Activated naive CD4-positive, alpha-beta T cell (primary cell): ENCODE measurements around the gene TPX2.
"Not testable (repeated sequence)": the region's sequence is repeated elsewhere in the genome, so short reads cannot be mapped to it uniquely, and the experiment has no call there.

Experiments used
- DNase-seq, 4 experiments: peaks; one replicate each; lab custom pipeline; 2025; lab: John Stamatoyannopoulos, UW

Gene TPX2

DNA sequence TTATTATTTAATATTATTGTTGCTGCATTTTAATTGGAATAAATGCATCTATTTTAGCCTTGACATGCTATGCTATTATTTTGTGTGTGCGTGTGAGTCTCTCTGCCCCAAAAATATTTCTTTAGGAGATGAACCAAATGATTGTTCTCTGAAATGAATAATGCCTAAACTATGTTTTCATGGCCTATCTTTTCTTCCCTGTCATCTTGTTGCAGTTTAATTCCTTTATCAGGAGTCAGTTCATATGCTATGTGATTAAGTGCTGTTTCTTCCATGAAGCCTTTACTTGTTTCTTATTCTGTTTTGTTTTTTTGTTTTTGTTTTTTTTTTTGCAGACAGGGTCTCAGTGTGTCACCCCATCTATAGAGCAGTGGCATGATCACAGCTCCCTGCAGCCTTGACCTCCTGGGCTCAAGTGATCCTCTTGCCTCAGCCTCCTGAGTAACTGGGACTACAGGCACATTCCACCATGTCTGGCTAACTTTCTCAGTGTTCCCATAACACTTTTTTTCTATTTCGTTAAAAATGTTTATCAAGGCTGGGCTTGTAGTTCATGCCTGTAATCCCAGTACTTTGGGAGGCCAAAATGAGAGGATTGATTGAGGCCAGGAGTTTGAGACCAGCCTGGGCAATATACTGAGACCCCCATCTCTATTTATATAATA lies 25.7 kb downstream of the TPX2 start:
- no peak for DNase-seq

- no peak for DNase-seq
These were observed 28.7 kb downstream of the TPX2 start for GRCh38 chr20:31767805-31768204.

GRCh38 chr20:31769681-31770080 lies 30.6 kb downstream of the TPX2 start:
- DNase-seq = no peak

GRCh38 chr20:31770243-31770642 lies 31.2 kb downstream of the TPX2 start:
- no peak for DNase-seq

DNA sequence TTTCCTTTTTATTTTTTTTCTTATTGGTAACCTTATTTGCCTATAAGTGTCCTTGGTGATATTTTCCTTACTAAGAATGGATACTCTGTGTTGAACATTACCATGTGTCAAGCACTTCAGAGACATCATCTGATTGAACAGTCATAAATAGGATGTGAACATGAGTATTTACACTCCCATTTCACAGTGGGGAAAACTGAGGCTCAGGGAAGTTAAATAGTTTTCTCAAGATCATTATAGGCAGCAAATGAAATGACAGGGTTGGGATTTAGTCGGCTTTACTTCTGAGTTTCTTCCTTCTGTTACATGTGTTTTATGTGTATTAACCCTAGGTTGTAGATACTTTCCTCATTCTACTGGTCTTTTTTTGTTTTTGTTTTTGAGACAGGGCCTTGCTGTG lies 35.3 kb downstream of the TPX2 start:
- DNase-seq = no peak

DNA sequence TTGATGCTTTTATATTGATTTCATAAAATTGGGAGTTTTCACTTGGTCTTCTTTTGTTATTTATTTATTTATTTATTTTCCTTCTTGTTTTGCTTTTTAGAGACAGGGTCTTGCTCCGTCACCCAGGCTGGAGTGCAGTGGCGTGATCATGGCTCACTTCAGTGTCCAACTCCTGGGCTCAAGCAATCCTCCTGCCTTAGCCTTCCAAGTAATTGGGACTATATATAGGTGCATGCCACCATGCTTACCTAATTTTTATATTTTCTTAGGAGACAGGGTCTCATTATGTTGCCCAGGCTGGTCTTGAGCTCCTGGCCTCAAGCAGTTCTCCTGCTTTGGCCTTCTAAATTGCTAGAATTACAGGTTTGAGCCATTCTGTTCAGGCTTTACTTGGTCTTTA lies 41.7 kb downstream of the TPX2 start:
- no peak for DNase-seq

- DNase-seq = no peak
These were observed 42.9 kb downstream of the TPX2 start for GRCh38 chr20:31781945-31782344.

GRCh38 chr20:31784354-31785044 lies 45.4 kb downstream of the TPX2 start:
- no peak for DNase-seq

DNA sequence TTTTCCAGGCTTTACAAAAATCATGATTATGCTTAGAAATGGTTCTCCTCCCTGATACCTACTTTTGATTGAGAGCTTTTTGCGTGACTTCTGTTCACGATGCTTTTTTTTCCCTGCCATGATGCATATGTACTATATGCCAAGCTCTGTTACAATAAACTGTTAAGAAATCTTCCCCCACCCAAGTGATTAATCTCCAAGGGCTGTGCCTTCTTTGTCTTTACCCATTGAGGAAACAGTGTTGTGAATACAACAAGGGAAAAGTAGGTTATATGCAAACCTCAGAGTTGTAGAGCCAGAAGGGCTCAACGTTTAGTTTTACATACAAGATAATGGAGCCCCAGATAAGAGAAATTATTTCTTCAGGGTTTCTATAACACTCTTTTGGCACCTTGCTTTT lies 46.0 kb downstream of the TPX2 start:
- no peak for DNase-seq

DNA sequence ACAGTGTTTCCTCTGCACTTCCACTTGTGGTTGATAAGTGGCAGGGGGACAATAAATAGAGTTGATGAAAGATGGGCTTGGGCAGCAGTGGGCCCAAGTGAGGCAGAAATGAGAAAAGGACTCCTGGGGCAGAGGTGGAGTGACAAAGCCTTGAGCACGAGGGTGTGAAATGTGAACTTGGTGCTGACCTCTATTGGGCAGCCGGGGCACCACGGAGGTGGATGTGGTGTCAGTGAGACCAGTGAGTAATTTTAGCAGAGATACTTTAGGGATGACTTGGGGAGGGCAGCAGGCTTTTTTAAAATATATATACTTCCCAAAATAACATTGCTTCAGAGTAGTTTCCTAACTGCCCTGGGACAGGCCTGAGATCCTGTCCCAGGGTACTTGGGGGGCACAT lies 49.5 kb downstream of the TPX2 start:
- no peak for DNase-seq

DNA sequence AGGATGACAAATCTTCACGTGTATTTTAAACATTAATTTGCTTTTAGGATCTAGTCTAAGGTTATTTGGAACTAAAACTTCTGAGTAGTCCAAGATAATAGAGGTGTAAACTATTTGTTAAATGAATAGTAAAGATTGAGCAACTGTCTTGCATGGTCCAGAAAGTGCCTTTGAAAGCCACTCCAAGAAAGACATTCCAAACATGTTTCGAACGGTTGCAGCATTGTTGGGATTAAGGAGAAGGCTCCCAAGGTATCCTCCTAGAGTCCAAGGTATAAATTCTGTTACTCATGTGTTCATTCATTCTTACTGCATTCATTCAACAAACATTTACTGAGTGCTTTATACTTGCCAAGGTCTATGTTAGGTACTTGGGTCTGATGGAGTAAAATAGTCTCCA lies 51.3 kb downstream of the TPX2 start:
- no peak for DNase-seq

GRCh38 chr20:31797364-31797763 lies 58.3 kb downstream of the TPX2 start:
- DNase-seq = no peak

DNA sequence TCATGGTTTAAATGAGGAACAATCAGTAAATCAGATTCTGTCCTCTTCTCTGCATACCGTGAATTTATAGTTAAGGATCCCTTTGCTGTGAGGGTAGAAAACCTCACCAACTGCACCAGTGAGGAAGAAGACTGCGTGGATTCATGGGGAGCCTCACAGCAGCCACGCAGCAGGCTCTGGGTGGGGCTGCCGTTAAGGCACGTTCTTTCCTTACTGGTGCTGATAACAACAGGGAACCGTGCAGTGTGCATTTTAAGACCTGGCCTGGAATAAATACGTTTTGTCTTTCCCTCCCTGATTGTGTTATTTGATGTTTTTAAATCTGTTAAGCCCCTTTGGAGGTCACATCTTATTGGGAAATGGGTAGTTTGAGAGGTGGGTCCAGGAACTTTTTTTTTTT lies 62.4 kb downstream of the TPX2 start:
- no peak for DNase-seq

- DNase-seq = no peak
These were observed 64.6 kb downstream of the TPX2 start for GRCh38 chr20:31803552-31804291.

- DNase-seq = no peak
These were observed 67.7 kb downstream of the TPX2 start for GRCh38 chr20:31806564-31807355.

GRCh38 chr20:31808481-31808880 lies 69.4 kb downstream of the TPX2 start:
- no peak for DNase-seq

DNA sequence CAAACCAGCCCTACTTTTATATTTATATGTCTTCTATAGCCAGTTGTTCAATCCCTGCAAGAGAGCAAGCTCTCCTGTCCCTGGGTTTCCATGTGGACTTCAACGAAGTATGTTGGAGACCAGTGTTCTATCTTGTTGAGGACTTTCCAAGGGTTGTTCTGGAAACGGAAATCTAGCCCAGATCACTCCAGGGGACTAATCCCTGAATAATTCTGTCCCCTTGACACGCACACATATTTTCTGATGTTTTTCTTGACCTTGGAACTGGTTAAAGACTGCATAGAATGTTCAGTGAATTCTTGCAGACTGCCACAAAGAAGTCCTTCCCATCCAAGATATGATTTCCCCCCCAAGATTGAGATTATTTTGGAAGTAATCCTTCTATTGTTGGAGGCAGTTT lies 70.6 kb downstream of the TPX2 start:
- no peak for DNase-seq

DNA sequence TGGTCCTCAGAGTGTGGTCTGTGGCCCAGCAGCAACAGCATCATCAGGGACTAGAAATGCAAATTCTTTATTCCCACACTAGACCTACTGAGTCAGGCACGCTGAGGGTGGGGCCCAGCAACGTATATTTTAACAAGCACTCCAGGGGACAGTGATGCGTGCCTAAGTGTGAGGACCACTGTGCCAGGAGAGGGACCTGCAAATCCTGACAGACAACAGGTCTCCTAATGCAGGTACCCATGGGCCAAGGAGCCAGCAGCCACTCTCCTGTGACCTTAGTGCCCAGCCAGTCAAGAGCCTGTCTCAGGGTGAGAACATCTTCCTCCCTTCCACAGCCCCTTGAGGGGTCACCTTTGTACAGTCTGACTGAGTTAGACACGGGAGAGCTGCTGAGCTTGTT lies 72.1 kb downstream of the TPX2 start:
- no peak for DNase-seq

GRCh38 chr20:31811796-31812728 lies 73.0 kb downstream of the TPX2 start:
- no peak for DNase-seq

GRCh38 chr20:31813611-31814010 lies 74.5 kb downstream of the TPX2 start:
- DNase-seq = no peak

DNA sequence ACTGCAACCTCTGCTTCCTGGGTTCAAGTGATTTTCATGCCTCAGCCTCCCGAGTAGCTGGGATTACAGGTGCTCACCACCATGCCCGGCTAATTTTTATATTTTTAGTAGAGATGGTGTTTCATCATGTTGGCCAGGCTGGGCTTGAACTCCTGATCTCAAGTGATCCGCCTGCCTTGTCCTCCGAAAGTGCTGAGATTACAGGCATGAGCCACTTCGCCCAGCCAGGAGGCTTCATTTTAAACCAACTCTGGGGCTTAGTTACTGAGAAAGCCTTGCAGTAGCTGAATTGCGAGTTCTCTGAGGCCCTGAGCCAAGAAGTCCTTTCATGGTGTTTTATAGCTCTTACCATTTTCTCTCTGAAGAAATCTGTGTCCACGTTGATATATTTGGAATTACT lies 75.1 kb downstream of the TPX2 start:
- not testable (repeated sequence) for DNase-seq
